HL-60 (cell line): ENCODE data around the gene NDUFV3.

ENCODE experiments used
- CTCF ChIP-seq: IDR thresholded peaks from one replicate; pipeline ENCODE4 v1.5.1; 2011; ENCODE audit warnings: low read length, control low read depth, inconsistent platforms; ENCODE audit not compliant: insufficient read depth
- GABPA ChIP-seq: IDR thresholded peaks from 2 replicates; pipeline ENCODE4 v1.6.1; 2012; ENCODE audit warnings: low read depth
- POLR2AphosphoS5 ChIP-seq: IDR thresholded peaks from 2 replicates; pipeline ENCODE4 v1.6.1; 2012; ENCODE audit warnings: low read depth
- REST ChIP-seq: IDR thresholded peaks from 2 replicates; pipeline ENCODE4 v1.6.1; 2012; ENCODE audit warnings: low read depth; ENCODE audit not compliant: insufficient replicate concordance
- SPI1 ChIP-seq: IDR thresholded peaks from 2 replicates; pipeline ENCODE4 v1.6.1; 2012; ENCODE audit warnings: low read depth, mild to moderate bottlenecking, borderline replicate concordance

- no peak for TF ChIP-seq CTCF
- no peak for TF ChIP-seq REST
- TF ChIP-seq GABPA = no peak
- TF ChIP-seq POLR2AphosphoS5 = no peak
- TF ChIP-seq SPI1 = no peak
Observed at GRCh38 chr21:42931560-42932235, 38.6 kb downstream of the NDUFV3 start.
